Measurements from ENCODE around the gene ZDHHC22. TPM values are rescaled to one million over a fixed set of nuclear protein-coding genes. Genes with fewer than 3 reads are reported as not detected.

ZDHHC22 gene
- polyA plus RNA-seq, 1 of the 3 experiments (the other 2 are of a cell fraction), result not detected

DNA sequence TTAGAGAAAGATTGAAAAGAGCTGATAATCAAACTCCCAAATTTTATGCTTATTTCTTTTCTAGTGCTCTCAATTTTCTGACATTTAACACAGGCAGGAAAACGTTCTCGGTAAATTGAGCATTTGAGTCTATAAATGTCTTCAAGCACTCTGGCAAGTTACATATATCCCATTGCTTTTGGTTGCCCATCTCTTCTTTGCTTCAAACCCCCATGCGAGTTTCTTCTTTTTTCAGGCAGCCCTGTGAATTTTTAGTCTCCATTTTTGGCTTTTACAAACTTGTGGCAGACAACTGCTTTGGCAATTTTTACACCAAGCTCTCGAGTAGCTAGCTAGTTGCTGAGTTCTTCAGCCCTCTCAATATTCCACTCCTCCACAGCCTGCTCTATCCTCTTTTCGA is 31.3 kb upstream of the ZDHHC22 start:
- no peaks in the 10 kb centered on the region for H3K79me2 ChIP-seq (ENCODE audit: insufficient read depth)
- TF ChIP-seq POLR2AphosphoS5 (IDR thresholded peaks at IDR 0.05; ENCODE audit: low read depth, low read length) (no peak), FOXJ3 (CRISPR knock-in tag; IDR thresholded peaks at IDR 0.05) (no peak), GABPA (IDR thresholded peaks at IDR 0.05; ENCODE audit: low read depth) (no peak), TEAD4 (IDR thresholded peaks at IDR 0.05; ENCODE audit: borderline replicate concordance, insufficient read depth) (no peak), TCF12 (IDR thresholded peaks at IDR 0.05) (no peak)
- TF ChIP-seq, protein P1, sequence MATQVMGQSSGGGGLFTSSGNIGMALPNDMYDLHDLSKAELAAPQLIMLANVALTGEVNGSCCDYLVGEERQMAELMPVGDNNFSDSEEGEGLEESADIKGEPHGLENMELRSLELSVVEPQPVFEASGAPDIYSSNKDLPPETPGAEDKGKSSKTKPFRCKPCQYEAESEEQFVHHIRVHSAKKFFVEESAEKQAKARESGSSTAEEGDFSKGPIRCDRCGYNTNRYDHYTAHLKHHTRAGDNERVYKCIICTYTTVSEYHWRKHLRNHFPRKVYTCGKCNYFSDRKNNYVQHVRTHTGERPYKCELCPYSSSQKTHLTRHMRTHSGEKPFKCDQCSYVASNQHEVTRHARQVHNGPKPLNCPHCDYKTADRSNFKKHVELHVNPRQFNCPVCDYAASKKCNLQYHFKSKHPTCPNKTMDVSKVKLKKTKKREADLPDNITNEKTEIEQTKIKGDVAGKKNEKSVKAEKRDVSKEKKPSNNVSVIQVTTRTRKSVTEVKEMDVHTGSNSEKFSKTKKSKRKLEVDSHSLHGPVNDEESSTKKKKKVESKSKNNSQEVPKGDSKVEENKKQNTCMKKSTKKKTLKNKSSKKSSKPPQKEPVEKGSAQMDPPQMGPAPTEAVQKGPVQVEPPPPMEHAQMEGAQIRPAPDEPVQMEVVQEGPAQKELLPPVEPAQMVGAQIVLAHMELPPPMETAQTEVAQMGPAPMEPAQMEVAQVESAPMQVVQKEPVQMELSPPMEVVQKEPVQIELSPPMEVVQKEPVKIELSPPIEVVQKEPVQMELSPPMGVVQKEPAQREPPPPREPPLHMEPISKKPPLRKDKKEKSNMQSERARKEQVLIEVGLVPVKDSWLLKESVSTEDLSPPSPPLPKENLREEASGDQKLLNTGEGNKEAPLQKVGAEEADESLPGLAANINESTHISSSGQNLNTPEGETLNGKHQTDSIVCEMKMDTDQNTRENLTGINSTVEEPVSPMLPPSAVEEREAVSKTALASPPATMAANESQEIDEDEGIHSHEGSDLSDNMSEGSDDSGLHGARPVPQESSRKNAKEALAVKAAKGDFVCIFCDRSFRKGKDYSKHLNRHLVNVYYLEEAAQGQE (IDR thresholded peaks at IDR 0.05; ENCODE audit: low read depth, low read length), result no peak
- no peak overlapping the region for H3K27ac ChIP-seq (ENCODE audit: low read depth in 2 of 2, low read length in 1 of 2)
- no peaks in the 10 kb centered on the region for H3K27me3 ChIP-seq (ENCODE audit: insufficient read depth)
- H3K9me2 ChIP-seq, result no peaks in the 10 kb centered on the region
- H3K36me3 ChIP-seq (replicated peaks in 1 of 2; ENCODE audit: control insufficient read depth in 1 of 2, insufficient read depth in 2 of 2, low read length in 1 of 2), result no peaks in the 10 kb centered on the region
- no peaks in the 10 kb centered on the region for H3F3A ChIP-seq (replicated peaks; ENCODE audit: insufficient read depth)
- no peak overlapping the region for H3K4me3 ChIP-seq (ENCODE audit: low read depth in 2 of 2, low read length in 1 of 2)
- no peaks in the 10 kb centered on the region for H4K20me1 ChIP-seq (ENCODE audit: insufficient read depth)
- H3K4me2 ChIP-seq, result no peak overlapping the region
- no peak overlapping the region for H2AFZ ChIP-seq (ENCODE audit: low read depth)
- peaks cover 10% of the 10 kb centered on the region; the same call in 1 of the 2 replicates for H3K9me3 ChIP-seq
- H3K4me1 ChIP-seq (ENCODE audit: control insufficient read depth in 1 of 2, insufficient read depth in 2 of 2, low read depth in 1 of 2, low read length in 1 of 2), result no peaks in the 10 kb centered on the region
- CTCF ChIA-PET, result interaction anchor here (1.1 to 3.2 kb wide), 4 partner anchors 9 to 143 kb away, joined by 3 to 11 read pairs (median 5); no protein-coding TSS in a partner anchor
- 45% methylated on average over 5 of the region's 5 CpGs for WGBS (ENCODE audit: low lambda C conversion rate)
- POLR2A ChIA-PET, result no interaction called here
- H3K9ac ChIP-seq, result no peak overlapping the region
- no peak for DNase-seq

DNA sequence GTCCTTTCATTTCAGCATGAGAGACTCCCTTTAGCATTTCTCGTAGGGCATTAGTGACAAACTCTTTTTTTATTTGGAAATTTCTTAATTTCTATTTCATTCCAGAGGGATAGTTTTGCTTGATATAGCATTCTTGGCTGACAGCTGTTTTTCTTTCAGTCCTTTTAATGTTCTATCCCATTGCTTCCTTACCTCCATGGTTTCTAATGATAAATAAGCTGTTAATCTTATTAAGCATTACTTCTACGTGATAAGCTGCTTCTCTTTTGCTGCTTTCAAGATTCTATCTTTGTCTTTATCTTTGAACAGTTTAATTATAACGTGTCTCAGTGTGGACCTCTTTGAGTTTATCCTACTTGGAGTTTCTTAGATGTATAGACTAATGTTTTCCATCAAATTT is 28.5 kb upstream of the ZDHHC22 start:
- peaks cover 10% of the 10 kb centered on the region; the same call in 1 of the 2 replicates for H3K9me3 ChIP-seq
- H3K4me3 ChIP-seq (ENCODE audit: low read depth in 2 of 2, low read length in 1 of 2), result no peak overlapping the region
- no peaks in the 10 kb centered on the region for H4K20me1 ChIP-seq (ENCODE audit: insufficient read depth)
- DNase-seq, result no peak
- TF ChIP-seq, protein P2, sequence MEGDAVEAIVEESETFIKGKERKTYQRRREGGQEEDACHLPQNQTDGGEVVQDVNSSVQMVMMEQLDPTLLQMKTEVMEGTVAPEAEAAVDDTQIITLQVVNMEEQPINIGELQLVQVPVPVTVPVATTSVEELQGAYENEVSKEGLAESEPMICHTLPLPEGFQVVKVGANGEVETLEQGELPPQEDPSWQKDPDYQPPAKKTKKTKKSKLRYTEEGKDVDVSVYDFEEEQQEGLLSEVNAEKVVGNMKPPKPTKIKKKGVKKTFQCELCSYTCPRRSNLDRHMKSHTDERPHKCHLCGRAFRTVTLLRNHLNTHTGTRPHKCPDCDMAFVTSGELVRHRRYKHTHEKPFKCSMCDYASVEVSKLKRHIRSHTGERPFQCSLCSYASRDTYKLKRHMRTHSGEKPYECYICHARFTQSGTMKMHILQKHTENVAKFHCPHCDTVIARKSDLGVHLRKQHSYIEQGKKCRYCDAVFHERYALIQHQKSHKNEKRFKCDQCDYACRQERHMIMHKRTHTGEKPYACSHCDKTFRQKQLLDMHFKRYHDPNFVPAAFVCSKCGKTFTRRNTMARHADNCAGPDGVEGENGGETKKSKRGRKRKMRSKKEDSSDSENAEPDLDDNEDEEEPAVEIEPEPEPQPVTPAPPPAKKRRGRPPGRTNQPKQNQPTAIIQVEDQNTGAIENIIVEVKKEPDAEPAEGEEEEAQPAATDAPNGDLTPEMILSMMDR (IDR thresholded peaks at IDR 0.05), result no peak
- TF ChIP-seq EP300 (IDR thresholded peaks at IDR 0.05; ENCODE audit: borderline replicate concordance in 1 of 2, low read depth in 1 of 2, low read length in 1 of 2) (no peak), RXRA (IDR thresholded peaks at IDR 0.05; ENCODE audit: borderline replicate concordance, low read depth) (no peak), FOXM1 (IDR thresholded peaks at IDR 0.05; ENCODE audit: low read depth) (no peak), RFX5 (IDR thresholded peaks at IDR 0.05; ENCODE audit: low read length) (no peak), ELF1 (IDR thresholded peaks at IDR 0.05) (no peak), MXI1 (IDR thresholded peaks at IDR 0.05; ENCODE audit: low read depth, low read length) (no peak), FOXJ3 (CRISPR knock-in tag; IDR thresholded peaks at IDR 0.05) (no peak), RCOR1 (IDR thresholded peaks at IDR 0.05; ENCODE audit: low read length) (no peak), POLR2AphosphoS5 (IDR thresholded peaks at IDR 0.05; ENCODE audit: low read depth, low read length) (no peak)
- TF ChIP-seq, protein P3, sequence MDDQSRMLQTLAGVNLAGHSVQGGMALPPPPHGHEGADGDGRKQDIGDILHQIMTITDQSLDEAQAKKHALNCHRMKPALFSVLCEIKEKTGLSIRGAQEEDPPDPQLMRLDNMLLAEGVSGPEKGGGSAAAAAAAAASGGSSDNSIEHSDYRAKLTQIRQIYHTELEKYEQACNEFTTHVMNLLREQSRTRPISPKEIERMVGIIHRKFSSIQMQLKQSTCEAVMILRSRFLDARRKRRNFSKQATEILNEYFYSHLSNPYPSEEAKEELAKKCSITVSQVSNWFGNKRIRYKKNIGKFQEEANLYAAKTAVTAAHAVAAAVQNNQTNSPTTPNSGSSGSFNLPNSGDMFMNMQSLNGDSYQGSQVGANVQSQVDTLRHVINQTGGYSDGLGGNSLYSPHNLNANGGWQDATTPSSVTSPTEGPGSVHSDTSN (IDR thresholded peaks at IDR 0.05), result no peak
- TF ChIP-seq, protein P4, sequence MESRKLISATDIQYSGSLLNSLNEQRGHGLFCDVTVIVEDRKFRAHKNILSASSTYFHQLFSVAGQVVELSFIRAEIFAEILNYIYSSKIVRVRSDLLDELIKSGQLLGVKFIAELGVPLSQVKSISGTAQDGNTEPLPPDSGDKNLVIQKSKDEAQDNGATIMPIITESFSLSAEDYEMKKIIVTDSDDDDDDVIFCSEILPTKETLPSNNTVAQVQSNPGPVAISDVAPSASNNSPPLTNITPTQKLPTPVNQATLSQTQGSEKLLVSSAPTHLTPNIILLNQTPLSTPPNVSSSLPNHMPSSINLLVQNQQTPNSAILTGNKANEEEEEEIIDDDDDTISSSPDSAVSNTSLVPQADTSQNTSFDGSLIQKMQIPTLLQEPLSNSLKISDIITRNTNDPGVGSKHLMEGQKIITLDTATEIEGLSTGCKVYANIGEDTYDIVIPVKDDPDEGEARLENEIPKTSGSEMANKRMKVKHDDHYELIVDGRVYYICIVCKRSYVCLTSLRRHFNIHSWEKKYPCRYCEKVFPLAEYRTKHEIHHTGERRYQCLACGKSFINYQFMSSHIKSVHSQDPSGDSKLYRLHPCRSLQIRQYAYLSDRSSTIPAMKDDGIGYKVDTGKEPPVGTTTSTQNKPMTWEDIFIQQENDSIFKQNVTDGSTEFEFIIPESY (IDR thresholded peaks at IDR 0.05; ENCODE audit: borderline replicate concordance, low read depth), result no peak
- no peaks in the 10 kb centered on the region for H3K36me3 ChIP-seq (replicated peaks in 1 of 2; ENCODE audit: control insufficient read depth in 1 of 2, insufficient read depth in 2 of 2, low read length in 1 of 2)
- H3K9me2 ChIP-seq, result no peaks in the 10 kb centered on the region
- no peak overlapping the region for H3K4me2 ChIP-seq
- WGBS (ENCODE audit: low lambda C conversion rate), result 4% methylated on average over 3 of the region's 3 CpGs
- no peaks in the 10 kb centered on the region for H3K79me2 ChIP-seq (ENCODE audit: insufficient read depth)
- H3K4me1 ChIP-seq (ENCODE audit: control insufficient read depth in 1 of 2, insufficient read depth in 2 of 2, low read depth in 1 of 2, low read length in 1 of 2), result no peaks in the 10 kb centered on the region
- H3F3A ChIP-seq (replicated peaks; ENCODE audit: insufficient read depth), result no peaks in the 10 kb centered on the region
- ChIA-PET CTCF (no interaction called here), POLR2A (no interaction called here)
- no peaks in the 10 kb centered on the region for H3K27me3 ChIP-seq (ENCODE audit: insufficient read depth)
- no peak overlapping the region for H3K9ac ChIP-seq
- H2AFZ ChIP-seq (ENCODE audit: low read depth), result no peak overlapping the region
- H3K27ac ChIP-seq (ENCODE audit: low read depth in 2 of 2, low read length in 1 of 2), result no peak overlapping the region

All from SK-N-SH (cell line).